IPS-NIHi7 (cell line): Measurements from ENCODE around the gene AGAP2.
"Not testable (repeated sequence)": the region's sequence is repeated elsewhere in the genome, so short reads cannot be mapped to it uniquely, and the experiment has no call there.

Source experiments
- DNase-seq: peaks from one replicate; pipeline ENCODE4 v3.0.0; 2012; ENCODE audit warnings: mixed read lengths; ENCODE audit errors: extremely low spot score

The AGAP2 gene

DNA sequence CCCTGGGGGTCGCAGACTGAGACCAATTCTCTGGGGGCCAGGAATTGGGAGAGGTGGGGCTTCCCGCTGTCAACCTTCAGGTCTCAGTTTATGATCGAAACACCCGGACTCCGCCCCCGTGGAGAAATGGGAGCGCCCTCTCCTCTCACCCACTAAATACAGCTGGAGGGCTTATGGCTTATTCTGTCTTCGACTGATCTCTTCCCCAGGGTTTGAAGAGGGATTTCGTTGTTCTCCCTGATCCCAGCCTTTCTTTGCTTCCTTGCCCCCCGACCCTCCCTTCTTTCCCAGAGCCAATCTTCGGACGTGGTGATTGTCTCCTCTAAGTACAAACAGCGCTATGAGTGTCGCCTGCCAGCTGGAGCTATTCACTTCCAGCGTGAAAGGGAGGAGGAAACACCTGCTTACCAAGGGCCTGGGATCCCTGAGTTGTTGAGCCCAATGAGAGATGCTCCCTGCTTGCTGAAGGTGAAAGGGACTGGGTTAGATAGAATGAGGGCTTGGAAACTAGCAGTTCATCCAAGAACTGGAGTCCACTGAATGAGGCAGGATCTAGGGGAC is 44.0 kb downstream of the AGAP2 start:
- peak; percentile 18 for DNase-seq

GRCh38 chr12:57693659-57694458 is 44.7 kb downstream of the AGAP2 start, which contains the start of gene OS9:
Gene OS9, plus strand, starts transcription at chr12:57694132. Its CDS starts 30 bp downstream, at chr12:57694162.
- DNase-seq = peak; percentile 99

GRCh38 chr12:57693317-57693658 is 45.3 kb downstream of the AGAP2 start:
- no peak for DNase-seq

- DNase-seq = no peak
These were observed 46.0 kb downstream of the AGAP2 start for GRCh38 chr12:57692500-57692899.

- DNase-seq = no peak
These were observed 49.6 kb downstream of the AGAP2 start for GRCh38 chr12:57688931-57689330.

DNA sequence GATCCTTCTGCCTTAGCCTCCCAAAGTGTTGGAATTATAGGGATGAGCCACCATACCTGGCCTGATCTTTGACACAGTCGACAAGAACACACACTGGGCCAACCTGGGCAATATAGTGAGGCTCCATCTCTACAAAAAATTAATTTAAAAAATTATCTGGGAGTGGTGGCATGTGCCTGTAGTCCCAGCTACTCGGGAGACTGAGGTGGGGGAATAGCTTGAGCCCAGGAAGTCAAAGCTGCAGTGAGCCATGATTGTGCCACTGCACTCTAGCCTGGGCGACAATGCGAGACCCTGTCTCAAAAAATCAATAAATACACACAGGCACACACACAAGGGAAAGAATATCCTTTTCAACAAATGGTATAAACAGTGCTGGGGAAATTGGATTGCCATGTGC is 50.7 kb downstream of the AGAP2 start:
- DNase-seq = no peak

- DNase-seq = no peak
These were observed 58.8 kb downstream of the AGAP2 start for GRCh38 chr12:57679697-57680096.

GRCh38 chr12:57677947-57678346 is 60.6 kb downstream of the AGAP2 start:
- DNase-seq = not testable (repeated sequence)

DNA sequence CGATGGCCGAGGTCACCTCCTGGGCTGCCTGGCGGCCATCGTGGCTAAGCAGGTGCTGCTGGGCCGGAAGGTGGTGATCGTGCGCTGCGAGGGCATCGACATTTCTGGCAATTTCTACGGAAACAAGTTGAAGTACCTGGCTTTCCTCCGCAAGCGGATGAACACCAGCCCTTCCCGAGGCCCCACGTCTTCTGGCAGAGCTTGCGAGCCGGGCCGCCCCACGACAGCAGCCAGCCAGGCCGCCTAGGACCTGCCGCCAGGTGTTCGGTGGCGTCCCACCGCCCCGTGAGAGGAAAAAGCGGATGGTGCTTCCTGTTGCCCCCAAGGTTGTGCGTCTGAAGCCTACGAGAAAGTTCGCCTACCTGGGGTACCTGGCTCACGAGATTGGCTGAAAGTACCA is 63.9 kb downstream of the AGAP2 start:
- DNase-seq = no peak
